CMK (cell line): ENCODE data around the gene NPAS2.

Experiments
- DNase-seq: peaks from one replicate; pipeline ENCODE4 v3.0.0-alpha.2; 2010; ENCODE audit warnings: low read depth

NPAS2 gene

DNA sequence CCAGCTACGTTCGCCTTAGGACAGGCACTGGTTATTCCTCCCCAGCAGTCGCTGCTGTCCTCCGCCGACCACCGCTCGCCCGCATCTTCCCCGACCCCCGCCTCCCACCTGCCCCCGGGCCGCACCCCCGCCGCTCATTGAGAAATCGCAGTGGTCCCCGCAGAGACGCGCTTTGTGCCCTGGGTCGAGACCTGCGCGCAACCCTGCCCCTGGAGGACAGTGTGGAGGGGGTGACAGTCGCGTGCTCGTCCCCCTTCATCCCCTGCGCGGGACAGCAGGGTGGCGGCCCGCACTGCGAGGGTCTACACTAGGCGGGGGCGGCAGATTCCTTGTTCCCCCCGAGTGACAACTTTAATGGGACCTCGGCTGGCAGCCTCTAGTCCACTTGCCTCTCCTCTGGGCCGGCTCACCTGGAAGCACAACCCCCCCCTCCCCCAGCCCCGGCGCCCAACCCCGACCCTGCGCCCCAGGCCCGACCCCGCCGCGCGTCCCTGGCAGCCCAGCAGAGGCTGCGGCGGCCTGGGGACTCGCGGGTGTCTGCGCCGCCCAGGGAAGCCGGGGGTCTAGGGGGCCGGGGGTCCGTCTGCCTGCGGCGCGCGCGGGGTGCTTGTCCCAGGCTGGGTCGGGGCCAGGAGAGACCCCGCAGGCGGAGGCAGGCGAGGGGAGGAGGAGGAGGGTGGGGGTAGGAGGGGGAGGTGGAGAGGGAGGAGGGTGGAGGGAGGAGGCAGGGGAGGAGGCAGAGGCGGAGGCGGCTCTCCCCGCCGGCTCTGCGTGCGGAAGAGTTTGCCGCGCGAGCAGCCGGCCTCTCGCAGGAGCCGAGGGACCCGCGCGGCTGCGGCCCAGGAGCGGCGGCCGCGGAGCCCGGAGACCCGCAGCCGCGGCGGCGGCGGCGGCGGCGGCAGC lies at the start of gene NPAS2:
TSS of gene NPAS2 (plus strand) at position 770 of the 903 bp plus-strand sequence. CDS start 84,616 bp downstream, outside the sequence.
- DNase-seq, result no peak

- no peak for DNase-seq
These were observed 48.8 kb upstream of the NPAS2 start for GRCh38 chr2:100771125-100771524.

GRCh38 chr2:100773538-100773937 lies 46.4 kb upstream of the NPAS2 start:
- no peak for DNase-seq

DNA sequence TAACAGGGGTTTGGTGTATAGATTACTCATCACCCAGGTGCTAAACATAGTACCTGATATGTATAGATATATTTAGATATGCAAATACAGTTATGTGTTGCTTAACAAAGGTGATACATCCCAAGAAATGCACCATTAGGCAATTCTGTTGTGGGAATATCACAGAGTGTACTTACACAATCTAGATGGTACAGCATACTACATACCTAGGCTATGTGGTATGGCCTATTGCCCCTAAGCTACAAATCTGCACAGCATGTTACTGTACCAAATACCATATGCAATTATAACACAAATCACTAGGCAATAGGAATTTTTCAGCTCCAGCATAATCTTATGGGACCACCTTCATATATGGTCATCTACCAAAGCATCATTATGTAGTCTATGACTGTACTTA lies 43.5 kb upstream of the NPAS2 start:
- no peak for DNase-seq

DNA sequence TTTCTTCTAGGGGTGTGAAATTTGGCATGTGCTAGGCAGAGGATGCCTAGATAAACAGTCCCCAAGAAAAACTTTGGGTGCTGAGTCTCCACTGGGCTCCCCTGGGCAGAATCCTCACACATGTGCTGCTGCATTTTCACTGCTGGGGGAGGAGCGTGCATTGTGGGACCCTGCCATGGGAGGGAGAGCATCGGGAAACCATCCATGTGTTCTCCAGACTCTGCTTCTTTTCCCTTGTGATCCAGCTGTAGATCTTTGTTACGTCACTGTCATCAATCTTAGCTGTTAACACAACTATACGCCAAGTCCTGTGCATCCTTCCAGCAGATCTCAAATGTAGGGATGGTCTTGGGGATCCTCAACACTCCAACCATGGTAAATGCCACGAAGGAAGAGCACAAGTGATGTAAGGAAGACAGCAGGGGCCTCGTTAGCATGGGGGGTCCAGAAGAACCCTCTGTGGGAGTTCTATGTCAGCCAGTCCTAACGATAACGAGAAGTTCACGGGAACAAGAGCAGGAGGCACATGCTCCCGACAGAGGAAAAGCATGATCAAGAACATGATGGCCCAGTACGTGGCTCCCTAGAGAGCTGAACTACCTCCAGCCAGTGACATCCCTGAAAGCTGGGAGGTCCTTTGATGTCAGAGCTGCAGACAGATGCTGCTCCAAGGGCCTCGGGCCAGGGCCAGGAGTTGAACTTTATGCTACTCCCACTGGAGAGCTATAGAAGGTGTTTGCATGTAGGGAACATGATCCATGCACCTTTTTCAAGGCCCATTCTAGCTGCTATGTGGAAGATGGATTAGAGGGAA lies 41.1 kb upstream of the NPAS2 start:
- no peak for DNase-seq

DNA sequence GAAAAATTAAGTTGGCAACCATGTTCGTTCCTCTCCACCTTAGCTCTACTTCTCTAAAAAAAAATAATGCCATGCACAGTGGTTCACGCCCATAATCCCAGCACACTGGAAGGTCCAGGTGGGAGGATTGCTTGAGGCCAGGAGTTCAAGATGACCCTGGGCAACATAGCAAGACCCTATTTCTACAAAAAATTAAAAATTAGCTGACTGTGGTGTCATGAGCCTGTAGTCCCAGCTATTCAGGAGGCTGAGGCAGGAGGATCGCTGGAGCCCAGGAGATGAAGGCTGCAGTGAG lies 40.1 kb upstream of the NPAS2 start:
- no peak for DNase-seq

- DNase-seq, result no peak
These were observed 39.5 kb upstream of the NPAS2 start for GRCh38 chr2:100780203-100781008.

DNA sequence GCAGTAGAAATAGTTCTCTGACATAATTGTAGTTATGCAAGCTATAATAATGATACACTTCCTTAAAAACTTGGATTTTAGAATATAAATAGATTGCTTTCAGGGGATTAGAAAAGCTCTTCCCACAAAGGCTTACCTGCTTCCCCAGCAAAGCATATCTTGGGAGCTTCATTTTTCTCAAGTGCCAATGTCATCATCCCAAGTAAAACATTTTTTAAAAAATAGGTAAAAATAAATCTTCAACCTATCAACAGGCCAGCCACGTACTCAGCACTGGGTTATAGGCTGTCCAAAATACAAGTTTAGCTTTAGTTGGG lies 39.0 kb upstream of the NPAS2 start:
- DNase-seq, result no peak

DNA sequence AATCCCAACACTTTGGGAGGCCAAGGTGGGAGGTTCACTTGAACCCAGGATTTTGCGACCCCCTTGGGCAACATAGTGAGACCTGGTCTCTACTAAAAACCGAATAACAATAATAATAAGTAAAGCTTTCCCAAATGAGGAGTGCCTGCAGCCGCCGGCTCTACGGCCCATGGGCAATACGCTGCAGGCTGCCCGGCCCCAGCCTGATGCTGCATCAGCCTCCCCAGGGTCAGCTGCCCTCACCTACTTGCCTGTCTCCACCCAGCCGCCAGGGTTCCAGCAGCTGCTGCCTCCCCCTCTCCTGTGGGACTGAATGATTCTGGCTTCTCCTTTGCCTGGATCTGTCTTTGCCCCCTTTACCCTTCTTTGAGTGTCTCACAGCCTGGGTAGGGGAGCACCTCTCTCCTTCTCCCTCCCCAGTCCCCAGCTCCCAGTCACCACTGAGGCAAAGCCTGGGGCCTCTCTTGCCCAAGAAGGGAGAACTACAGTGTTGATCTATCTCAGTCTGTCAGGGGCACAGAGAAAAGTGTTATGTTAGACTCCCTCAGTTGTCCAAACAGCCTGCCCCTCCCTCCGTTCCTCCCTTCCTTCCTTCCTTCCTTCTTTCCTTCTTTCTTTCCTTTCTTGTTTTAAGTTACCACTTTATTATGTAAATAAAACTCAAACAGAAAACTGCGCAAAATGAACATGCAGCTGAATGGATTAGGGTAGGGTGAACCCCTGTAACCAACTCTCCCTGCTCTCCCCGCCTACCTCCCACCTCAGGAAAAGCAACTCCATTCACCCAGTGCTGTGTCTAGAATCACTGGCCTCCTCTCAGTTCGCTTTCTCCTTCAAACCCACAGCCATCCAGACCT lies 38.2 kb upstream of the NPAS2 start:
- DNase-seq, result no peak

- no peak for DNase-seq
These were observed 37.5 kb upstream of the NPAS2 start for GRCh38 chr2:100782380-100782878.

DNA sequence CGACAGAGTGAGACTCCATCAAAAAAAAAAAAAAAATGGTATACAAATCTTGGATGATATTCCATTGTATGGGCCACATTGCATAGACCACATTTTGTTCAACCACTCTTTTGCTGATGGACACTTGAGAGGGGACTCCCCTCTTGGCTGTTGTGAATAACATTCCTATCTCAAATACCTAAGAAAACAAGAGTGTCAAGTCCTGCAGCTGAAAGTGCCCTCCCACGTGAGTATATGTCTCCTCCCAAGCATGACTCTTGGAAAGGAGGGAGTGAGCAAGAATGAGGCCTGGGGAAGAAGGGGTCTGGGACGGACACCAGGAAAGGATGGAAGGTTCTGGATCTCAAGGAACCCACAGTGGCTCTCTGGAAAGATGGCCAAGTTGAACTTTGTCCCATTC lies 36.0 kb upstream of the NPAS2 start:
- DNase-seq, result no peak

GRCh38 chr2:100784681-100785080 lies 35.3 kb upstream of the NPAS2 start:
- no peak for DNase-seq

DNA sequence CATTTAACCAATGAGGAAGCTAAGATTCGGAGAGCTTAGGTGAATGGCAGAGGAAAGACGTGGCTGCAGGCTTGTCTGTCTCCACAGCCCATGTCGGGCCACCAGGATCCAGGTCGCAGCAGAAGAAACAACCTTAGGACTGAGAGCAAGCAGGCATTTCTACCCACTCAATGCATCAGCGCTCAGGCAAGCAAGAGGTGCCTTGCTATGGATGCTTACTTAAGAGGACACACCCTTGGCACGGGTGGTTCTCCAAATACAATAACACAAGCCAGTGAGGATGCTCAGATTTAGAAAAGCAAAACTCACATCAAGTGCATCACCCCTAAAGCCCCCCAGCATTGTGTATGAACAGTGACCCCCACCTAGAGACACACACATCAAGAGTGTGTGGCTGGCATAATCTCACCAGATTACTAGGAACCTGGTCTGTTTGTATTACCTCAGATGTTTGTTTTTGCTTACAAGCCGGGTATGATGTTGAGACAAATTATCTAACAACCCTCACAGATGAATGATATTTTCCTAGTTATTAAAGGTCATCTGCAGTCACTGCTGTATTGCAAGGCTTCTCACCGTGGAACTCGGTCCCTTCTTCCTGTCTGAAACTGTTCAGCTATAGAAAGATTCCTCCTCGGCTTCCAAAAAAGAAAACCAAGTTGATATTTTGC lies 34.2 kb upstream of the NPAS2 start:
- DNase-seq, result no peak

- no peak for DNase-seq
These were observed 33.7 kb upstream of the NPAS2 start for GRCh38 chr2:100786297-100786658.

DNA sequence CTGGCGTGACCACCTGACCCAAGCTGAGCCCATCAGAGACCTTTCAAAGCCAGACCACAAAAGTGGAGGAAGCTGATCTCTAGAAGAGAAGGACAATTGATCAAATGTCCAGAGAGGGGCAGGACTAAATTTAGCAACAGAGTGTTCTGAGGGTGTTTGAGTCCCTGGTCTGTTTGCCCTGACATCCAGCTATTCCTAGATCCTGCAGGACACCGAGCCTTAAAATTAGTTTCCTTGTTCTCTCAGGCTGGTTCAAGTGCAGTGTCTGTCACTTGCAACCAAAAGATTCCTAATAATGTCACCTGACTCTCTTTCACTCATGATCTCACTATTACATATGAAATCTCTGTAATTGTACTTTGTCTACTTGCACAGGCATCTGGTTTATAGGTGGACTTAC lies 33.0 kb upstream of the NPAS2 start:
- no peak for DNase-seq

- DNase-seq, result no peak
These were observed 30.6 kb upstream of the NPAS2 start for GRCh38 chr2:100789361-100789760.

DNA sequence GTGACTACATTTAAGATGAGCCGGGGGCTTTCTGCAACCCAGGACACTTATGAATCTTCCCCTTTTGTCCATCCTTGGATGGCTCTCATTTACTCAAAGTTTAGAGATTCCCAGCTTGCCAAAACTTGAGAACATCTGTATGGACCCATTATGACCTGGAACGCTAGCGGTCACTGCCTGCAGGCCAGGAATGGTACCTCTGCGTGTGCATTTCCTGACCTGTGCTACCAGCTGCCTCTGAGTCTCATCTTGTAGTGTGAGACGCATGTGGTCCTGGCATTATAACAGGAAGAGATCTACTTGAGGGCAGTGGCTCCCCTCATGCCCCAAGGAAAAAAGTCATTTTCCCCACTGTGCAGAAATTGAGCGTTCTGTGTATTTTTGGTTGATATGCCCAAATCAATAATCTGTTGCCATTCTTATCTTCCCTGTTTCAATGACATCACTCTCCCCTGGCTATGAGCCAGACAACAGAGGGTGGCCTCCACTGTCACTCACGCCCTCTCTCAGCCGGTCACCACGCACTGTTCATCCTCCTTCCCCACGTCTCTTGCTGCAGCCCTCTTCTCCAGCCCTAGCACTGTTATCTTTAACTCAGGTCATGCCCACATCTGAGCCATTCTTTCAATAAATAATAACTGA lies 28.5 kb upstream of the NPAS2 start:
- no peak for DNase-seq

GRCh38 chr2:100791936-100792308 lies 28.0 kb upstream of the NPAS2 start:
- no peak for DNase-seq

DNA sequence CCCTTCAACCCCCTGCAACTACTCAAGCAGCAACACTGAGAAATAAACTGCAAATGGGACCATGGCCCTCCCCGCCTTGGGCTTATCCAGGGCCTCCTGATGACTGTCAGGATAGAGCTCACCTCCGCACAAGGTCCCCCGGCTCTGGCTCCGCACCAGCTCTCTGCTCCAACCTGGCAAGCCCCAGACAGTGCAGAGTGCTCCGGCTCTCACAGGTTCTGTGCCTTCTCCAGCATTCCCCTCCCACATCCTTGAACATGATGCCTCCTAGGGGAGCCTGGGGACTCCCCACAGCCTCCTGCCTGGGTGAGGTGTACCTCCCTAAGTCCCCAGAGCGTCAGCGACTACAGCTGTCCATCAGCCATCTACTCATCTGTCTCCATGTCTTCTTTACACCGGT lies 26.7 kb upstream of the NPAS2 start:
- no peak for DNase-seq

- no peak for DNase-seq
These were observed 26.0 kb upstream of the NPAS2 start for GRCh38 chr2:100793982-100794381.
